Adrenal gland (tissue), 5 donors: ENCODE data around the gene IL1B.

ENCODE experiments used
- POLR2A ChIP-seq, 2 donors: fragments of 450-650 bp; IDR thresholded peaks; one replicate each; pipeline ENCODE4 v1.6.1; 2017; ENCODE audit warnings: antibody characterized with exemption in 2 of 2, mild to moderate bottlenecking in 2 of 2, moderate library complexity in 1 of 2
- TF ChIP-seq, protein P1 (sequence below), 6 experiments: fragments of 450-650 bp in 4 of 6; fragments of 200-600 bp in 2 of 6; sonication (generic) in 1 of 6; IDR thresholded peaks; 1 replicate in 5 of 6; 2 replicates in 1 of 6; pipeline versions ENCODE4 v1.5.1 to v1.8.0; 2016 to 2021; ENCODE audit warnings: antibody characterized with exemption in 6 of 6, mild to moderate bottlenecking in 2 of 6, moderate library complexity in 1 of 6
- donor health status: DM: no; HTN: no; CAD: no.

DNA sequence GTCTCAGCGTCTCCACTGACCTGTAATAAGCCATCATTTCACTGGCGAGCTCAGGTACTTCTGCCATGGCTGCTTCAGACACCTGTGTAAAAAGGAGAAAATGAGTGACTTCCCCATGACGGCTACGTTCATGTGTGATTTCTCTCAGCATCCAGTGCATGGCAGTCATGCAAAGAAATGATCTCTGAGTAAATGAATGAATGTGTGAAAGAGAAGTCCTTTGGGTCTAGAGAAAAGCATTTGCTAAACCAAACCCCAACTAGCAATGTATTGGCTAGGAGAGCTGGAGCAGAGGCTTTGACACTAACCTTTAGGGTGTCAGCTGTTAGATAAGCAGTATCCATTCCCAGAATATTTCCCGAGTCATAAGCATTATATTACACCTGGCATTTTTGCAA lies 417 bp downstream of the IL1B start:
- no peak for TF ChIP-seq POLR2A (IDR thresholded peaks at IDR 0.05)
- TF ChIP-seq, protein P1, sequence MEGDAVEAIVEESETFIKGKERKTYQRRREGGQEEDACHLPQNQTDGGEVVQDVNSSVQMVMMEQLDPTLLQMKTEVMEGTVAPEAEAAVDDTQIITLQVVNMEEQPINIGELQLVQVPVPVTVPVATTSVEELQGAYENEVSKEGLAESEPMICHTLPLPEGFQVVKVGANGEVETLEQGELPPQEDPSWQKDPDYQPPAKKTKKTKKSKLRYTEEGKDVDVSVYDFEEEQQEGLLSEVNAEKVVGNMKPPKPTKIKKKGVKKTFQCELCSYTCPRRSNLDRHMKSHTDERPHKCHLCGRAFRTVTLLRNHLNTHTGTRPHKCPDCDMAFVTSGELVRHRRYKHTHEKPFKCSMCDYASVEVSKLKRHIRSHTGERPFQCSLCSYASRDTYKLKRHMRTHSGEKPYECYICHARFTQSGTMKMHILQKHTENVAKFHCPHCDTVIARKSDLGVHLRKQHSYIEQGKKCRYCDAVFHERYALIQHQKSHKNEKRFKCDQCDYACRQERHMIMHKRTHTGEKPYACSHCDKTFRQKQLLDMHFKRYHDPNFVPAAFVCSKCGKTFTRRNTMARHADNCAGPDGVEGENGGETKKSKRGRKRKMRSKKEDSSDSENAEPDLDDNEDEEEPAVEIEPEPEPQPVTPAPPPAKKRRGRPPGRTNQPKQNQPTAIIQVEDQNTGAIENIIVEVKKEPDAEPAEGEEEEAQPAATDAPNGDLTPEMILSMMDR (IDR thresholded peaks at IDR 0.05): no peak
